Glomerular visceral epithelial cell (primary cell): ENCODE measurements around the gene NPPB.

ENCODE experiments used
- DNase-seq: peaks from one replicate; pipeline ENCODE4 v3.0.0-alpha.2; 2016; ENCODE audit errors: extremely low spot score

NPPB gene

GRCh38 chr1:11880911-11881748, 22.4 kb upstream of the NPPB start:
- DNase-seq: no peak

GRCh38 chr1:11880181-11880575, 21.4 kb upstream of the NPPB start:
- DNase-seq: no peak

DNA sequence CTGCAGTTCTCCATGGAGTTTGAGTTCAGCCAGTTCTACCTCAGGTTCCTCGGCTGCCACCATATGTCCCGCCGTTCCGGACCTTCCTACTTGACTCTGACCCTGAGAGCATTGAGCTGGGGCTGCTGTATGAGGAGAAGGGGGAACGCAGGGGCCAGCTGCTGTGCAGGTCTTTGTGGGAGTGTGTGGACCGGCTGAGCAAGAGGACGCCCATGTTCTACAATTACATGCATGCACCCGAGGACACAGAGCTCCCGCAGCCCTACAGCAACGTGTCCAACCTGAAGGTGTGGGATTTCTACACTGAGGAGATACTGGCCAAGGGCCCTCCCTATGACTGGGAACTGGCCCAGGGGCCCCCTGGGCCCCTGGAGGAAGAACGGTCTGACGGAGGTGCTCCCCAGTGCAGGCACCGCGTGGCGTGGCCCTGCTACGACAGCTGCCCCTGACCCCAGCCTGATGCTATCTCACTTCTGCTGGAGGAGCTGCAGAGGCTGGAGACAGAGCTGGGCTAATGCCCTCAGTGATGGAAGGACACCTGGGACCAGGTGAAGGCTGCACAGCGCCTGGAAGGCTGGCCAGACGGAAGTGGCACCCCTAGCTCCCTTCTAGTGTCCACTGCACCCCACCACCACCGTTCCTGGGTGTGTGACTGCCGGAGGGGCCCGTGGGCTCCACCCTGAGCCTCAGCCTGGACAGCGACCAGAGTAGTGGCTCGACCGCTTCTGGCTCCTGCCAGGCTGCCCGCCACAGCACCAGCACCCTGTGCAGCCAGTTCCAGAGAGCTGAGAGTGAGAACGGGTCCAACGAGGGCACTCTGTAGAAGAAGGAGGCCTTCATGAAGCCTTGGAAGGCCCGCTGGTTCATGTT, 20.8 kb upstream of the NPPB start:
- no peak for DNase-seq

- DNase-seq: no peak
Measured at GRCh38 chr1:11878891-11879190, 20.1 kb upstream of the NPPB start.

DNA sequence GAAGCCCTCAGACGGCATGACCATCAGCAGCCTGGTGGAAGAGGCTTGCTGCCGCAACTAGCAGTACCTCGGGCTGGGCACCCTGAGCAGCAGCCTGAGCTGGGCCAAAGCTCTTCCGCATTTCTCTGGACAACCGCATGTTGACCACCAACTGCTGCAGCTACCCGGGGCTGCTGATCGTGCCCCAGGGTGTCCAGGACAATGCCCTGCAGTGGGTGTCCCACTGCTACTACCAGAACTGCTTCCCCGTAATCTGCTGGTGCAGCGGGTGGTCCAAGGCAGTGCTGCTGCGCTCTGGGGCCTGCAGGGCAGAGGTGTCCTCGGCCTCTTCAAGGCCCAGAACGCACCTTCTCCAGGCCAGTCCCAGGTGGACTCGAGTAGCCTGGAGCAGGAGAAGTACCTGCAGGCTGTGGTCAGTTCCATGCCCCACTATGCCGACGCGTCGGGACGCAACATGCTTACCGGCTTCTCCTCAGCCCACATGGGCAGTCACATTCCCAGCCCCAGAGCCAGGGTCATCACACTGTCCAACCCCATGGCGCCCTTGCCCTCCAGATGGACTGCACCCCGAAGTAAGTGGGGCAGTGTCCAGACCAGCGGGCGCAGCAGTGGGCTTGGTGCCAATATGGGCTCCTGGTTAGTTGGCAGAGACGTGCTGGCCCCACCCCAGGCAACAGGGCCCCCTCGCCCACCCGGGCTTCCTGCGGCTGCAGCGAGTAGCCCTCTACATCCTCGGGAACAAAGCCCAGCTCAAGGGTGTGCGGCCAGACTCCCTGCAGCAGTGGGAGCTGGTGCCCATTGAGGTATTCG, 19.5 kb upstream of the NPPB start:
- DNase-seq: no peak

DNA sequence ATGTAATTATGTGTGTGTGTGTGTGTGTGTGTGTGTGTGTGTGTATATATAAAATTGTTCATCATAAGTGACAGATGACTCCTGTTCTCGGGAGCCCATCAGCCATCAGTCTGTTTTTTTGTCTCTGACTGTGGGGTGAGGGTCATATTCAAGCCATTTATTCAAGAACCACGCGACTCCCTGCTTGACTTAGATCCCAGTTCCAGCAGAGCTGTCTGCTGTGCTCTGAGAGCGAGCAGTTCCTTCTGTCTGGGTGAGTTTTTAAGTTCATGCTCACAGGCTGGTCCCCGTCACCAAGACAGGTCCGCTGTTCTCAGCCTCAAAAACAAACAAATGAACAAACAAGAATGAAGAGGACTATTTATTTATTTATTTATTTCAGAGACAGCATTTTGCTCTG, 18.3 kb upstream of the NPPB start:
- no peak for DNase-seq

DNA sequence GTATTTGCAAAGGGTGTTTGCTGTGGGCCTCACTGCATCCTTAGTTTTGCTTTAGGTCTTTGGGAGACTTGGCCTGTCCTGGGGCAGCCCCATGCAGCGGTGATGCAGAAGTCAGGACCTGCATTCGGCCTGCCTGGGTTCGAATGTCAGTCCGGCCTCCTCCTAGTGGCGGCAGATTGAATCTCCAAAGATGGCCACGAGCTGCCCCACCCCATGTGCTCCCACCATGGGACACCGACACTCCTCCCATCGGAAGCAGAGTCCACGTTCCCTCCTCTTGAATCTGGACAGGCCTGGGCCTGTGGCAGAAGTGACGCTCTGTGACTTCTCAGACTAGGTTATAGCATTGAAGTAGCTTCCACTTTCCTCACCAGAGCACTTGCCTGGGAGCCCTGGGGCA, 16.3 kb upstream of the NPPB start:
- DNase-seq: no peak

GRCh38 chr1:11874624-11875023, 15.9 kb upstream of the NPPB start:
- no peak for DNase-seq

- no peak for DNase-seq
Measured at GRCh38 chr1:11874258-11874562, 15.5 kb upstream of the NPPB start.

DNA sequence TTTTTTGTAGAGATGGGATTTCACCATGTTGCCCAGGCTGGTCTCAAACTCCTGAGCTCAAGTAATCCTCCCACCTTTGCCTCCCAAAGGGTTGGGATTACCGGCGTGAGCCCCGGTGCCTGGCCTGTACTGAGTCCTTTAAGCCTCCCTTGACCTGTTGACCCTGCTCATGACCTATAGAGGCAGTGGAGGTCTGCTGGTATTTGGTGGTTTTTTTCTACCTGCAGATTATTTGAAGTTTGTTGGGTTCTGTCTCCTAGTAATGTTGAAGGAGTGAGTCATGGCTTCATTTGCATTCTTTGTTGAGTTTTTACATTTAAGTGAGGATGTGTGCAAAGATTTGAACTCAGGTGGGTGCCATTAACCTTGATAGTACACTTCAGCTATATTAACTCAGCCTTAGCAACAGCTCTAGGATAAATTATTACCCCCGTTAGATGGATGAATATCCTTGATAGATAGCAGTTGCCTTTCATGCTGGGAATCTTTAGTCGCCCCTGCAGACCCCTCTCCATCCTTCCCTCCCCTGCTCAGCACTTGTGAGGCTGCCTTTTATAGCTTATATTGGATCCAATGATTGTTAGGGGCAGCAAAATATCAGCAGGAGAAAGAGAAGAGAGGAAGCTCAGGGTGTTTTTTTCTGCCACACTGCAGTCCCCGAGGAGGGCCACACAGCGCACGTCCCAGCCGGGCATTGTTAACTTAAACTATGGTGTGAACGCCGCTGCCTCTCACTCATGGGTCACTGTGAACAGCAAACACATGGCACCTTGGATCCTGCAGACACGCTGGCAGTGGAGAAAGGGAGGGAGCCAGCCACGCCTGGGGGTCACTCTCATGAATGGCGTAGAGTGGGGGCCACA, 14.9 kb upstream of the NPPB start:
- DNase-seq: no peak

GRCh38 chr1:11872545-11872944, 13.8 kb upstream of the NPPB start:
- DNase-seq: no peak

DNA sequence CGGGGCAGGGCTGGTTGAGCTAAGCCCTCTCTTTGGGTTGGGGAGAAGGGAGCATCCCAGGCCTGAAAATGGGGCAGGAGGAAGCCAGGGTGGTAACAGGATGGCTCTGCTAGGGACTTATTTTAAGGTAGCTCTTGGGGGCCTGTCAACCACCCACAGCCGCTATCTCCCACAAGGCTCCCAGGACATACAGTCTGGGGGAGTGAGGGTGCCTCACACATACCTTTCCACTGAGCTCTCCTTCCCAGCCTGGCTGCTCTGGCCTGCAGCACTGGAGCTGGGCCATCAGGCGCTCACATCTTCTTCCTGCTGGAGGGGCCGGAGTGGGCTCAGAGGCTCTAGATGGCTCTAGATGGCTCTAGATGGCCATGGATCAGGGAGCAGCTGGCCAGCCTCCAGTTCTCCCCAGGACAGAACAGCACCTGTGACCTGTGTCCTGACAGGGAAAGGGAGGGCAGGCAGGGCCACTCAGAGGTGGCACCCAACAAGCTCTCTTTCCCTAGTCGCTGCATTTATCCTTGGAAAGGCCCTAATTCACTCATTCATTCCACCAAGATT, 11.0 kb upstream of the NPPB start:
- no peak for DNase-seq

- no peak for DNase-seq
Measured at GRCh38 chr1:11869104-11869503, 10.4 kb upstream of the NPPB start.

GRCh38 chr1:11868331-11868980, 9.7 kb upstream of the NPPB start:
- no peak for DNase-seq

DNA sequence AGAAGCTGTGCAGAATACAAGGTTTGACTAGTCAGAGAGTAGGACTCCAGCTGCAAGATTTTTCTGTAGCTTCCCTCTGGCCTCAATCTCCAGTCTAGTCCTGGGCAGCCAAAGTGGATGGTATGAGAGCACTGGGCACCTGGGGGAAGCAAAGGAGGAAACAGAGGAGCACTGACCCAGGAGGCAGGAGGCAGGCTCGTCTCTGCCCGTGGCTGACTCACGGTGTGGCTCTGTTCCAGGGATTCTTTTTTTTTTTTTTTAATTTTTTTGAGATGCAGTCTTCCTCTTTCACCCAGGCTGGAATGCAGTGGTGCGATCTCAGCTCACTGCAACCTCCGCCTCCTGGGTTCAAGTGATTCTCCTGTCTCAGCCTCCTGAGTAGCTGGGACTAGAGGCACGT, 4.1 kb upstream of the NPPB start:
- DNase-seq: peak; percentile 48

DNA sequence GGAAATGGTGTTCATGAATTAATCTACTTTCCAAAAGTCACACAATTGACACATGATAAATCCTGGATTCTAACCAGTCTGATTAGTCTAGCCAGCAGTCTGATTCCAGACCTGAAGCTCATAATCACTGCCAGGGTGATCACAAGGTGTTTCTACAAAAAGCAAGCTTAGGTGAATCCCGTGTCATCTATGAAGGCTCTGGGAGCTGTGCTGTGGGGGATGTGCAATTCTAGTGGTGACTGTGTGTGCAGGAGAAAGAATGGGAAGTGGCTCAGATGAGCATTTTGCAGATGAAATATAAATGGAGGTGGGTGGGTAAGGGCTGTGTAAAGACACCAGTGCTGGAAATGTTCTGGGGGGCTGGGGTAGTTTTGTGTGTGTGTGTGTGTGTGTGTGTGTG, 1.8 kb upstream of the NPPB start:
- no peak for DNase-seq

DNA sequence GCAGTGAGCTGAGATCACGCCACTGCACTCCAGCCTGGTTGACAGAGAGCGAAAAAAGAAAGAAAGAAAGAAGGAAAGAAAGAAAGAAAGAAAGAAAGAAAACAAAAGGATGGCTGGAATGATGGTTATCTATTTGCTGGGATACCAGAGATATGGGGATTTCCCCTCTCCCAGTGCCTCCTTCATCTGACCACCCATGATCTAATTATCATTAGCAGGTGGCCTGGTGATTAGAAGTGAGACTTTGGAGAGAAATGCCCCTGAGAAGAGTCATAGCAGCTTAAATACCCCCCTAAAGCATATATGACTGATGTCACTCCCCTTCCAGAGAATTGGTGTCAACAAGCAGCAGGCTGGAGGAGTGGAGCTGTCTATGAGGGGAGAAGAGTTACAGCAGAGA, 1.3 kb upstream of the NPPB start:
- no peak for DNase-seq

GRCh38 chr1:11858968-11859871, 475 bp upstream of the NPPB start:
- peak; percentile 70 for DNase-seq

GRCh38 chr1:11858158-11858557, 587 bp downstream of the NPPB start:
- no peak for DNase-seq
